Mucosa of descending colon (tissue), 3 donors: ENCODE data around the gene RGPD5. TPM values are rescaled to one million over a fixed set of nuclear protein-coding genes. Genes with fewer than 3 reads are reported as not detected.
A peak's percentile ranks its signal among the peaks of the same experiment; 100 is the strongest.
"Not testable (repeated sequence)": the region's sequence is repeated elsewhere in the genome, so short reads cannot be mapped to it uniquely, and the experiment has no call there.

Experiments used
- ATAC-seq: fragments of 200-7000 bp; cut with Tn5 transposase; one replicate; pipeline ENCODE4 v1.9.1; 2020; ENCODE audit warnings: mild to moderate bottlenecking, moderate library complexity
- DNase-seq, 3 donors: peaks; one replicate each; pipeline ENCODE4 v3.0.0-alpha.2; 2020
- H3K36me3 ChIP-seq: fragments of 200-600 bp; one replicate; pipeline ENCODE4 v1.8.0; 2021; ENCODE audit warnings: low read depth, mild to moderate bottlenecking
- H3K4me1 ChIP-seq: fragments of 200-600 bp; one replicate; pipeline ENCODE4 v1.8.0; 2021; ENCODE audit warnings: low read depth, mild to moderate bottlenecking
- H3K4me3 ChIP-seq: fragments of 200-600 bp; one replicate; pipeline ENCODE4 v1.8.0; 2021; ENCODE audit warnings: mild to moderate bottlenecking
- H3K9me3 ChIP-seq: fragments of 200-600 bp; one replicate; pipeline ENCODE4 v1.8.0; 2021; ENCODE audit warnings: mild to moderate bottlenecking
- intact Hi-C, 2 donors: fragments of 100-400 bp; cut with DNase I in 1 of 2; cut with micrococcal nuclease in 1 of 2; formaldehyde crosslinking; loops; one replicate each; pipeline versions ENCODE4 v1.11.0 to v1.11.1; 2022; cut with DNase I, micrococcal nuclease
- total RNA-seq, 3 donors: library from RNA; stranded (reverse); fragmentation: NEBNext Ultra II Directional in 2 of 3; extraction: Animal tissue kit (Norgen Biotek cat#: 25700) in 2 of 3; gene quantifications; one replicate each; pipeline versions ENCODE4 v1.2.1 to v1.2.4, GENCODE V29; 2021 to 2023
- donor health status: DM: no; HTN: no; CAD: no; lungs with moderate emphysema.
- donor health status: DM: no; HTN: no; CAD: no.
- donor health status: DM: no; HTN: yes; CAD: no.

The RGPD5 gene
- total RNA-seq, 3 donors from 2014 or later: 30.9 to 55.2 (median 50.9) TPM

- ATAC-seq: peak; percentile 80
- intact Hi-C loops: not testable (repeated sequence)
These were observed 2.4 kb upstream of the RGPD5 start for GRCh38 chr2:109791530-109792279.

GRCh38 chr2:109792659-109793058, 1.4 kb upstream of the RGPD5 start:
- H3K4me1 ChIP-seq, DNase-seq, H3K9me3 ChIP-seq, H3K36me3 ChIP-seq, H3K4me3 ChIP-seq, intact Hi-C loops: not testable (repeated sequence)
- ATAC-seq: peak; percentile 24

More at GRCh38 chr2:109791530-109792279, 2.4 kb upstream of the RGPD5 start:
- H3K4me3 ChIP-seq, H3K9me3 ChIP-seq, H3K4me1 ChIP-seq, H3K36me3 ChIP-seq, DNase-seq: not testable (repeated sequence)

- peak; percentile 93 for ATAC-seq
- H3K36me3 ChIP-seq, H3K9me3 ChIP-seq, H3K4me3 ChIP-seq, DNase-seq, H3K4me1 ChIP-seq, intact Hi-C loops: not testable (repeated sequence)
These were observed 77.1 kb downstream of the RGPD5 start for GRCh38 chr2:109871129-109871751.

- H3K36me3 ChIP-seq, DNase-seq, ATAC-seq, H3K4me1 ChIP-seq, H3K4me3 ChIP-seq, intact Hi-C loops, H3K9me3 ChIP-seq: not testable (repeated sequence)
These were observed 82.5 kb downstream of the RGPD5 start for GRCh38 chr2:109876625-109877024.

- intact Hi-C loops, ATAC-seq, H3K9me3 ChIP-seq, DNase-seq, H3K4me3 ChIP-seq, H3K4me1 ChIP-seq, H3K36me3 ChIP-seq: not testable (repeated sequence)
These were observed 88.0 kb downstream of the RGPD5 start for GRCh38 chr2:109882112-109882511.

- DNase-seq, H3K36me3 ChIP-seq, intact Hi-C loops, H3K9me3 ChIP-seq, H3K4me3 ChIP-seq, H3K4me1 ChIP-seq, ATAC-seq: not testable (repeated sequence)
These were observed 94.3 kb downstream of the RGPD5 start for GRCh38 chr2:109888414-109888813.

- H3K4me1 ChIP-seq, DNase-seq, H3K4me3 ChIP-seq, H3K9me3 ChIP-seq, H3K36me3 ChIP-seq, intact Hi-C loops: not testable (repeated sequence)
- peak; percentile 66 for ATAC-seq
These were observed 95.8 kb downstream of the RGPD5 start for GRCh38 chr2:109889909-109890308.

- intact Hi-C loops: not testable (repeated sequence)
These were observed 96.9 kb downstream of the RGPD5 start for GRCh38 chr2:109891024-109891423.

GRCh38 chr2:109893736-109894135, 99.6 kb downstream of the RGPD5 start:
- H3K4me1 ChIP-seq, ATAC-seq, H3K9me3 ChIP-seq, intact Hi-C loops, H3K4me3 ChIP-seq, H3K36me3 ChIP-seq, DNase-seq: not testable (repeated sequence)

More at GRCh38 chr2:109891024-109891423, 96.9 kb downstream of the RGPD5 start:
- H3K4me1 ChIP-seq, ATAC-seq, DNase-seq, H3K4me3 ChIP-seq, H3K9me3 ChIP-seq, H3K36me3 ChIP-seq: not testable (repeated sequence)

GRCh38 chr2:109894141-109894540, 100.0 kb downstream of the RGPD5 start:
- H3K36me3 ChIP-seq, H3K9me3 ChIP-seq, H3K4me1 ChIP-seq, DNase-seq, intact Hi-C loops, H3K4me3 ChIP-seq, ATAC-seq: not testable (repeated sequence)

GRCh38 chr2:109895090-109895869, 101.2 kb downstream of the RGPD5 start:
- ATAC-seq: not testable (repeated sequence)

GRCh38 chr2:109896212-109896611, 102.1 kb downstream of the RGPD5 start:
- H3K4me3 ChIP-seq, DNase-seq, H3K4me1 ChIP-seq, intact Hi-C loops, H3K36me3 ChIP-seq, H3K9me3 ChIP-seq: not testable (repeated sequence)
- ATAC-seq: peak; percentile 67

More at GRCh38 chr2:109895090-109895869, 101.2 kb downstream of the RGPD5 start:
- intact Hi-C loops, H3K4me3 ChIP-seq, H3K4me1 ChIP-seq, DNase-seq, H3K9me3 ChIP-seq, H3K36me3 ChIP-seq: not testable (repeated sequence)

- ATAC-seq: peak; percentile 10
- H3K9me3 ChIP-seq, DNase-seq, H3K4me3 ChIP-seq, H3K4me1 ChIP-seq, intact Hi-C loops, H3K36me3 ChIP-seq: not testable (repeated sequence)
These were observed 103.8 kb downstream of the RGPD5 start for GRCh38 chr2:109897769-109898461.
